Left ventricle myocardium inferior (tissue), 1 donor: ENCODE measurements around the gene INO80B. TPM values are rescaled to one million over a fixed set of nuclear protein-coding genes. Genes with fewer than 3 reads are reported as not detected.
"Not testable (repeated sequence)": the region's sequence is repeated elsewhere in the genome, so short reads cannot be mapped to it uniquely, and the experiment has no call there.

Source experiments
- DNase-seq: peaks from one replicate; pipeline ENCODE4 v3.0.0-alpha.2; 2020
- H3K27ac ChIP-seq: fragments of 200-600 bp; replicated peaks from 2 replicates; pipeline ENCODE4 v1.8.0; 2021
- H3K27me3 ChIP-seq: fragments of 200-600 bp; 2 replicates; pipeline ENCODE4 v1.8.0; 2021; ENCODE audit warnings: low read depth
- H3K36me3 ChIP-seq: fragments of 200-600 bp; 2 replicates; pipeline ENCODE4 v1.8.0; 2021
- H3K4me1 ChIP-seq: fragments of 200-600 bp; 2 replicates; pipeline ENCODE4 v1.8.0; 2021
- H3K4me3 ChIP-seq: fragments of 200-600 bp; 2 replicates; pipeline ENCODE4 v1.8.0; 2021; ENCODE audit warnings: mild to moderate bottlenecking, moderate library complexity
- H3K9me3 ChIP-seq: fragments of 200-600 bp; replicated peaks from 2 replicates; pipeline ENCODE4 v1.8.0; 2021
- intact Hi-C: fragments of 100-400 bp; cut with micrococcal nuclease; formaldehyde crosslinking; loops from one replicate; pipeline ENCODE4 v1.11.0; 2022
- total RNA-seq: library from RNA; stranded (reverse); fragmentation: NEBNext Ultra II Directional; extraction: Animal tissue kit (Norgen Biotek cat#: 25700); gene quantifications from one replicate; pipeline ENCODE4 v1.2.1, GENCODE V29; 2021
- TF ChIP-seq, protein P1 (sequence below): fragments of 200-600 bp; IDR thresholded peaks from 2 replicates; pipeline ENCODE4 v1.8.0; 2021; ENCODE audit warnings: antibody characterized with exemption, mild to moderate bottlenecking, borderline replicate concordance
- donor health status: DM: no; HTN: yes; CAD: no; lungs with severe emphysema.

INO80B gene
- total RNA-seq, 1 donor from 2014 or later = 19.3 TPM

DNA sequence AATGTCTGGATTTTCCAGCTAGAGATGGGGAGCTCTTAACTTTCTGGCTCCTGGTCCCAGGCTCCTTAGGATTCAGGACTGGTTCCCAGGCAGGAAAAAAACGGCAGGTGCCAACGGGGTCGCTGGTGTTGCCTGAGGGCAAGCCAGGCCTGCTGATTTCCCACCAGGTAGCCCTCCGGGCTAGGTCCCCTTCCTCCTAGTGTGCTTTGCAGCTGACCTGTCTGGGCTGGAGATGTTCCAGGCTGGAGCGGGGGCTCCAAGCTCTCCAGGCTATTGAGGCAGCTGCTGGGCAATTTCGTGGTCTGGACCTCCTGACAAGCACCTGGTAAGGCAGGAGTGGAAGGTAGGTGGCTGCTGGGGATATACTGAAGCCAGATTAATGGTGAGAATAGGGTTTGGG is 19.6 kb downstream of the INO80B start:
- H3K27ac ChIP-seq = no peak overlapping the region
- H3K9me3 ChIP-seq = no peaks in the 10 kb centered on the region
- no peak overlapping the region for H3K4me3 ChIP-seq
- TF ChIP-seq, protein P1, sequence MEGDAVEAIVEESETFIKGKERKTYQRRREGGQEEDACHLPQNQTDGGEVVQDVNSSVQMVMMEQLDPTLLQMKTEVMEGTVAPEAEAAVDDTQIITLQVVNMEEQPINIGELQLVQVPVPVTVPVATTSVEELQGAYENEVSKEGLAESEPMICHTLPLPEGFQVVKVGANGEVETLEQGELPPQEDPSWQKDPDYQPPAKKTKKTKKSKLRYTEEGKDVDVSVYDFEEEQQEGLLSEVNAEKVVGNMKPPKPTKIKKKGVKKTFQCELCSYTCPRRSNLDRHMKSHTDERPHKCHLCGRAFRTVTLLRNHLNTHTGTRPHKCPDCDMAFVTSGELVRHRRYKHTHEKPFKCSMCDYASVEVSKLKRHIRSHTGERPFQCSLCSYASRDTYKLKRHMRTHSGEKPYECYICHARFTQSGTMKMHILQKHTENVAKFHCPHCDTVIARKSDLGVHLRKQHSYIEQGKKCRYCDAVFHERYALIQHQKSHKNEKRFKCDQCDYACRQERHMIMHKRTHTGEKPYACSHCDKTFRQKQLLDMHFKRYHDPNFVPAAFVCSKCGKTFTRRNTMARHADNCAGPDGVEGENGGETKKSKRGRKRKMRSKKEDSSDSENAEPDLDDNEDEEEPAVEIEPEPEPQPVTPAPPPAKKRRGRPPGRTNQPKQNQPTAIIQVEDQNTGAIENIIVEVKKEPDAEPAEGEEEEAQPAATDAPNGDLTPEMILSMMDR = no peak
- peaks cover 46% of the 10 kb centered on the region for H3K36me3 ChIP-seq
- H3K27me3 ChIP-seq = no peaks in the 10 kb centered on the region
- intact Hi-C loops = no loop called here
- DNase-seq = no peak
- peaks cover 34% of the 10 kb centered on the region for H3K4me1 ChIP-seq

DNA sequence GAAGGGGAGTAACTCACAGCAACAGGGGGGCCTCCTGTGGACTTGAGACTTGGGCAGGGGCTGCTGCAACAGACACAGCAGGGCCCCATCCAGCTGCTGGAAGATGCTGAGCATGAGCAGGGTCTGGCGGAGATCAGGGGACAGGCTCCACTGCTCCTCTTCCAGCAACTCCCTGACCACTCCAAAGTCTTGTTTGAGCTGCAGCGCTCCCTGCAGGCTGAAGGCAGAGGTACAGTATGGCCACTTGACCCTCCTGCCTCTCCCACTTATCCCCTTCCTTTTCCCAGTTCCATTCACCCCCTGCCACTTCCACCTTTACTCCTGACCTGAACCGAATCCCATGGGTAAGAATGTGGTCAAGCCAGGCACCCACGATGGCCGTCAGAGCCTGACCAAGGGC is 20.0 kb downstream of the INO80B start:
- Histone ChIP-seq H3K4me1 (peaks cover 35% of the 10 kb centered on the region), H3K4me3 (no peak overlapping the region), H3K27ac (no peak overlapping the region), H3K36me3 (peaks cover 50% of the 10 kb centered on the region), H3K9me3 (no peaks in the 10 kb centered on the region), H3K27me3 (no peaks in the 10 kb centered on the region)
- TF ChIP-seq, protein P1 = peak; percentile 14
- intact Hi-C loops = no loop called here
- no peak for DNase-seq

DNA sequence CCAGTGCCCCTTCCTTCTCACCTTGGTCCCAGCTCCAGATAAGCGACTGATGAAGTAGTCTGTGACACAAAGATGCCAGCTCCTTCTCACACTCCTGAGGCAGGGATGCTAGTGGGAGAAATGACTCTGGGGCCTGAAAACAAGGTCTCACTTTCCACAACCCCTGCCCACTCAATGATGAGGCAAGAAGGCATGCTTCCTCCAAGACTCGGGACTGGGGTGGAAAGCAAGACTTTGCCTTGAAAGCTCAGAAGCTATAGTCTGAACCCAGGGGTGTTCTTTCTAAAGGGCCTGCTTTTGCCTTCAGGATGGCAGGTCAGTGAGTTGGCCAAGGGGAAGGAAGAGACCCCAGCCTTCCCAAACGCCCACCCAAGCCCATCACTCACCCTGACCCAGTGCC is 26.5 kb downstream of the INO80B start:
- Histone ChIP-seq H3K4me3 (peak overlapping the region; percentile 99), H3K27ac (peak overlapping the region; percentile 97), H3K27me3 (no peaks in the 10 kb centered on the region), H3K4me1 (peaks cover 44% of the 10 kb centered on the region), H3K9me3 (no peaks in the 10 kb centered on the region), H3K36me3 (peaks cover 58% of the 10 kb centered on the region)
- no peak for DNase-seq
- intact Hi-C loops = loop anchor here (5.0 to 10.0 kb wide), 2 partner anchors 63 to 106 kb away; no protein-coding TSS in a partner anchor
- TF ChIP-seq, protein P1 = no peak

DNA sequence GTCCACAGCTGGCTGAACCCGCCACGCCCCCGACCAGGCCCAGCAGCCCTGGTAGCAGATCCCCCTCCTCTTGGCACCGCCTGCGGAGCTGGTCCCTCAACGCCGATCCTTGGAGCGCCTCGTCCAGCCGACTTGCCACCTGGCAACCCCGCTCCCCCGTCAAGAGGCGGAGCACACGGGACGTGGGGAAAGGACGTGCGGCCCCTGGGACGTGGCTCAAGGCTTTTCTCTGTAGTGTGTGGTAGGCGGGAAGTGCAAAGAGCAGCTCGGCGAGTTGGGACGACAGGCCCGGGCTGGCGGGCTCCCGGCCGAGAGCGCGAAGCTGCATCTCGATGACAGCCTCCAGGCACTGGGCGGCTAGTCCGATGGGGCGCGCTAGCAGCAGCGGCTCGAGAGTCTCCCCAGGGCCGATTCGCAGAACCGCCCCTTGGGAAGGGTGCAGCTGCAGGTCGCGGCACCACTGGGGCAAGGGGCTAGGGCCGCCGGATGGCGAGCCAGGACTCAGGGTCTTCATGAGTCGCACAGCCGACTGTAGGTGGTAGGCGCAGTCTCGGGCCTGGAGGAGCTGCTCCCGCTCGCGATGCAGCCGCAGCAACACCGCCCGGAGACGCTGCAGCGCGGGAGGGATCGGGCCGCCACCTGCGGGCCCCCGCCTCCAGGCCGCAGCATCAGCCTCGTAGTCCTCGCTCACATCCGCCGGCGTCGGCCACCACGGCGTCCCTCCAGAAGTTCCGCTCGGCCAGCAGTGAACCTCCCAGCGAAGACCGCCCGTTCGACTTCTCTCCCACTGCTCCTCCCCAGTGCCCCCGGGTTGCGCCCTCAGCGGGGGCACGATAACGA is 27.3 kb downstream of the INO80B start:
- Histone ChIP-seq H3K27ac (peak overlapping the region; percentile 97), H3K4me3 (peak overlapping the region; percentile 99), H3K9me3 (no peaks in the 10 kb centered on the region), H3K36me3 (peaks cover 58% of the 10 kb centered on the region), H3K4me1 (peaks cover 44% of the 10 kb centered on the region), H3K27me3 (no peaks in the 10 kb centered on the region)
- DNase-seq = no peak
- TF ChIP-seq, protein P1 = no peak
- intact Hi-C loops = loop anchor here (5.0 to 10.0 kb wide), 2 partner anchors 63 to 105 kb away; no protein-coding TSS in a partner anchor

DNA sequence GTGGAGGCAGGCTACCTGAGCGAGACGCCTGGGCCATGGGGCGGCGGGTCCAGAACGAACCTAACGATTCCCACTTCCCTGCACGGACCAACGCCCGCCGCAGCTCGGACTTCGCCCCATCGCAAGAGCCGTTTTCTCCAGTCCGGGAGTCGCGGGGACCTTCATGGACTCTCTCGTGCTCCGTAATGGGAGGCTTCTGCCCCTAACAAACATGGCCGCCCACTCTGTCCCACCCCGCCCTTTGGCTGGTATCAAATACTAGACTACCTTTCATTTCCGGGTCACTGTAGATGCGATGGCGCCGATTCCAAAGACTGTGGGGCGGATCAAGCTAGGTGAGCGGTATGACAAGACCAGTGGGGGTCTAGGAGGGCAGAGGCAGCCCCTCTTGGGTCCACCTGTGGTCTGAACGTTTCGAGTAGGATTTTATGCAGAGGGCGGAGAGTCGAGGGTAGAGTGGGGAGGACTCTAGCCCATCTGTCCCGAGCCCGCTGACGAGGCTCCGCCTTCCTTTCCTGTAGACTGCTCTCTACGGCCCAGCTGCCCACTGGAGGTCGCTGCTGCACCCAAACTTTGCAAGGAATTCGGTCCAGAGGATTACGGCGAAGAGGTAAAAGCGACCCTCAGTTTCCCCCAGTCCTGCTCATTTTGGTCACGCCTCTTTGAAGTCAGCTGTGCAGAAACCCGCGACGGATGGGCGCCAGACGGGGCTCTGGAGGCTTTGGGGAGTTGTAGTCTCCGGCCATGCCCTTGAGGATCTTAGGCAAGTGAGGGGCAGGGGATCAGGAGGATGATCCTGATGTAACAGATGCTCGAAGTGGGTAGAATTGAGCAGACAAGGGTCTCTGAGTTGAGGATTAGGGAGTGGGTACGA is 28.2 kb downstream of the INO80B start, which contains the start of the genes CCDC142 and TTC31:
CCDC142 (minus strand) TSS at position 198 of the 874 bp plus-strand sequence; CDS start at position 37, 161 bp downstream.
TTC31 (plus strand) TSS at position 281 of the 874 bp plus-strand sequence; CDS start at position 296, 15 bp downstream.
- Histone ChIP-seq H3K4me3 (peak within 1 kb of the TSS; percentile 99), H3K27me3 (no peaks in the 10 kb centered on the region), H3K36me3 (peaks cover 56% of the 10 kb centered on the region), H3K27ac (peak within 1 kb of the TSS; percentile 97), H3K9me3 (no peaks in the 10 kb centered on the region), H3K4me1 (peaks cover 44% of the 10 kb centered on the region)
- intact Hi-C loops = loop anchor here (5.0 to 10.0 kb wide), 2 partner anchors 62 to 104 kb away; no protein-coding TSS in a partner anchor
- peak; percentile 95 for DNase-seq
- TF ChIP-seq, protein P1 = peak; percentile 95

DNA sequence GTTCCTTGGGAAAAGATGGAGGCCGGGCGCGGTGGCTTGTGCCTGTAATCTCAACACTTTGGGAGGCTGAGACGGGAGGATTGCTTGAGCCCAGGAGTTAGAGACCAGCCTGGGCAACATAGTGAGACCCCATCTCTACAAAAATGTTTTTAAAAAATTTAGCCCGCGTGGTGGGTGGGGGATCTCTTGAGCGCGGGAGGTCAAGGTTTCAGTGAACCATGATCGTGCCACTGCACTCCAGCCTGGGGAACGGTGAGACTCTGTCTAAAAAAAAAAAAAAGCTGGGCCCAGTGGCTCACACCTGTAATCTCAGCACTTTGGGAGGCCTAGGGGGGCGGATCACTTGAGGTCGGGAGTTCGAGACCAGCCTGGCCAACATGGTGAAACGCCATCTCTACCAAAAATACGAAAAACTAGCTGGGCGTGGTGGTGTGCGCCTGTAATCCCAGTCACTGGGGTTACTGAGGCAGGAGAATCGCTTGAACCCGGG is 28.8 kb downstream of the INO80B start:
- Histone ChIP-seq H3K36me3 (peaks cover 57% of the 10 kb centered on the region), H3K4me1 (peaks cover 44% of the 10 kb centered on the region), H3K4me3 (peak overlapping the region; percentile 99), H3K27ac (peak overlapping the region; percentile 97)
- not testable (repeated sequence) for H3K9me3 ChIP-seq, DNase-seq, H3K27me3 ChIP-seq
- intact Hi-C loops = loop anchor here (5.0 to 10.0 kb wide), 2 partner anchors 61 to 104 kb away; no protein-coding TSS in a partner anchor
